ENCODE results near the gene FAM111A.
"Not testable (repeated sequence)": the region's sequence is repeated elsewhere in the genome, so short reads cannot be mapped to it uniquely, and the experiment has no call there.

The FAM111A gene, protein sequence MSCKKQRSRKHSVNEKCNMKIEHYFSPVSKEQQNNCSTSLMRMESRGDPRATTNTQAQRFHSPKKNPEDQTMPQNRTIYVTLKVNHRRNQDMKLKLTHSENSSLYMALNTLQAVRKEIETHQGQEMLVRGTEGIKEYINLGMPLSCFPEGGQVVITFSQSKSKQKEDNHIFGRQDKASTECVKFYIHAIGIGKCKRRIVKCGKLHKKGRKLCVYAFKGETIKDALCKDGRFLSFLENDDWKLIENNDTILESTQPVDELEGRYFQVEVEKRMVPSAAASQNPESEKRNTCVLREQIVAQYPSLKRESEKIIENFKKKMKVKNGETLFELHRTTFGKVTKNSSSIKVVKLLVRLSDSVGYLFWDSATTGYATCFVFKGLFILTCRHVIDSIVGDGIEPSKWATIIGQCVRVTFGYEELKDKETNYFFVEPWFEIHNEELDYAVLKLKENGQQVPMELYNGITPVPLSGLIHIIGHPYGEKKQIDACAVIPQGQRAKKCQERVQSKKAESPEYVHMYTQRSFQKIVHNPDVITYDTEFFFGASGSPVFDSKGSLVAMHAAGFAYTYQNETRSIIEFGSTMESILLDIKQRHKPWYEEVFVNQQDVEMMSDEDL

GRCh38 chr11:59142530-59143507 is at the start of gene FAM111A:
Gene FAM111A (plus strand): TSS chr11:59142856. CDS start chr11:59148873, 6,017 bp downstream.
- peak; percentile 82 for DNase-seq (ENCODE audit: low spot score)

- not testable (repeated sequence) for DNase-seq (ENCODE audit: low spot score)
Measured at GRCh38 chr11:59093576-59093975, 49.1 kb upstream of the FAM111A start.

DNA sequence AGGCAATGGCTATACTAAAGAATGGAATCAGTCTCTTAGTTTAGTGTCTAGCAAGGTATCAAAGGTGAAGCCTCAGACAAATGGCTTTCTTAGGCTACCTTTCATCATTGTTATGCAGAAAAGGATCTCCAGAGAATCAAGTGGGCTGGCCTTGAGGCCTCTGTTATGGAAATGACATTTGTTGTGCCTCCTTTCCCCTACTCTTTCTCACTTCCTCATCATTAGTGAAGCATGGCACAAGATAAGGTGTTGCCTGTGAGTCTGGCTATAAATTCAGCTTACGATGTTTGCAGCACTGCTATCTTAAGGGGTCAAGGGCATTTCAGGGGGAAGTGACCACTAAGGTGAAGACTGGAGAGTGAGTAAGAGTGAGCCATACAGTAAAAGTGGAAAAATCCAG is 47.4 kb upstream of the FAM111A start:
- not testable (repeated sequence) for DNase-seq (ENCODE audit: low spot score)

DNA sequence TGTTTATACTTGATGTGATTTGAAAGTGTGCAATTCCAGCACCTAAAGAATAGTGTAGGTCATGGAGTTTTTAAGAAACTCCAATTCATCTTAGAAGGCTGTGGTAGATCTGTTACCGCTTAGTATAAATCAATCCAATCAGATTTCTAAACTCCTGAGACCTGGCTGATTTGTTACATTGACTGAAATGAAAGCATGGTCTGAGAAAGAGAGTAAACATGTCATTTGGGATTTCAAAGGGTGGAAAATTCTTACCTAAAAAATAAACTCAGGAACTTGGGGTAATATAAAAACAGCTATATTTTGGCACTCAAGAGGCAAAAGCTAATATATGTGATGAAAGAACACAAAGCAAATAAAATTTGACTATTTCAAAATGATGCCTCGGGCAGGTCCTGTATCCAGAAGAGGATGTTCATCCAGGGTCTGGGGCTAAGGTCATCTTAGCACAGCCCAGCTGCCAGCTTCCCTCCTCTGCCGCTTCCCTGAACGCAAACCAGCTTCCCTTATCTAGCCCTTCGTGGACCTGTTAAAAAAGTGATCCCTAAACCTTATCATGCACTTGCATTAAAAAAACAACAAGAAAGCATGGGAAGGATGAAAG is 46.6 kb upstream of the FAM111A start:
- DNase-seq (ENCODE audit: low spot score) = not testable (repeated sequence)

GRCh38 chr11:59097113-59097708 is 45.4 kb upstream of the FAM111A start:
- no peak for DNase-seq (ENCODE audit: low spot score)

DNA sequence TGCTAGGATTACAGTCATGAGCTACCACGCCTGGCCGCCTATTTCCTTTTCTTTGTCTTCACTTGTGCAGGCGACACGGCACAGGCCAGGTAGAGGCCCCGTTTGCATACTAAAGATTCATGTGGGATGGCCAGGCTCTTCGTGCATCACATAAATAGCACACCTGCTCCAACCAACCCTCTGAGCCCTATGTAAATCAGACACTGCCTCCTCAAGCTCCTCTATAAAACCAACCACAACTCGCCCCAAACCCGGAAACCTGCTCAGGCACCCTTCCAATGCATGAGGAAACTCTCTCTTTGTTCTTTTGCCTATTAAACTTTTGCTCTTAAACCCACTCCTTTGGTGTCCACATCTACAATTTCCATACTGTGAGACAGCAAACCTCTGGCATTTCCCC is 44.7 kb upstream of the FAM111A start:
- not testable (repeated sequence) for DNase-seq (ENCODE audit: low spot score)

DNA sequence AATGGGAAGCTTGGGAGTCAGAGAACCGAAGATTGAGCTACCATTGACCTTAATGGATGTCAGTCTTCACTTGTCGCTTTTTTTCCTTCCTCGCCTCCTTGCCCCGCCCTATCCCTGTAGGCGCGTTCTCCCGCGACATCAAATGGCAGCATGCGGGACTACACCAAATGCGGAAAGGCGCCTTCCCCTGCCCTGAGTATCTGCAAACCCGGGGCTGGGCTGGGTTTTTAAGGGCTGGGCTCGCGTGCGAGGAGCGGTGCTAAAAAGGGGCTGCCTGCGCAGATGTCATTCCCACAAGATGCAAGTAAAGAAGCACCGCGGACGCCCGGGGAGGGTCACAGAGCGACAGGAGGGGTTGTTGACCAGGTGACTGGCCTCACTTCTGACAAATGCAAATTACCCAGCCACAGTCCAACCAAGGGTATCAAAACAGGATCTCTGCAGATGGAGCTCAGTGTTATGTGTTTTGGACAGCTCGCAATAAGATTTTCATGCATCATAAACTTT is 40.3 kb upstream of the FAM111A start:
- DNase-seq (ENCODE audit: low spot score) = peak; percentile 80

- peak; percentile 89 for DNase-seq (ENCODE audit: low spot score)
Measured at GRCh38 chr11:59106363-59107336, 36.0 kb upstream of the FAM111A start, which contains the start of gene FAM111B. Gene FAM111B (plus strand): TSS chr11:59107237. CDS start chr11:59109626, 2,389 bp downstream.

GRCh38 chr11:59107721-59108120 is 34.9 kb upstream of the FAM111A start:
- not testable (repeated sequence) for DNase-seq (ENCODE audit: low spot score)

GRCh38 chr11:59112494-59112893 is 30.2 kb upstream of the FAM111A start:
- DNase-seq (ENCODE audit: low spot score) = no peak

- no peak for DNase-seq (ENCODE audit: low spot score)
Measured at GRCh38 chr11:59114344-59114743, 28.3 kb upstream of the FAM111A start.

DNA sequence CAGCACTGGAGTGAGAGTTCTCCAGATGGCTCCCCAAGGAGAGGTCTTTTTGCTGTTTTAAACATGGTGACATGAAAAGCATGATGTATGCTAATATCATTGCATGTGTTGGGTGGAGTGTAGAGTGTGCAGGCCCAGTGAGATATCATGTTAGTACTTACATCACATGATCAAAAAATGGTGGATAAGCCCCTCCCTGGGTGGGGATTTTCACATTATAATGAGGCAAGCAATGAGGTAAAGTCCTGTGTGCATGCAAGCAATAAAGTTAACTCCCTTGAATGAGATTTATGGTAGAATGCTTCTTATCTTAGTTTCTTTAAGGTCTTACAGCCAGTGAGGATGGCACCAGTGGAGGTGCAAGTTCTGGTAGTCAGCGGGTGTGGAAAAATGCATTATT is 27.1 kb upstream of the FAM111A start:
- no peak for DNase-seq (ENCODE audit: low spot score)

DNA sequence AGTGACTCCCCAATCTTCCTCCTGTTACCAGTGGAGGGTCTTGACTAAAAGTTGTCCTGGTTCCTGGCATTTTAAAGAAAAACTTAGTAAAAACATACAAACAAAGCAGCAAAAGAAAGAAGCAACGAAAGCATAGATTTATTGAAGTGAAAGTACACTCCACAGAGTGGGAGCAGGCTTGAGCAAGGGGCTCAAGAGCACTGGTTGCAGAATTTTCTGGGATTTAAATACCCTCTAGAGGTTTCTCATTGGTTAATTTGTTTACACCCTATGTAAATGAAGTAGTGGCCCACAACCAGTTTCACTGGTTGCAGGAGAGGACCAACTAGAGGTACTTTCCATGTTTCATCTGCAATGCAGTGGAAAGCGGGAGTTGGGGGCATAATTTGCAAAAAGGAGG is 24.9 kb upstream of the FAM111A start:
- DNase-seq (ENCODE audit: low spot score) = no peak

- no peak for DNase-seq (ENCODE audit: low spot score)
Measured at GRCh38 chr11:59119826-59120225, 22.8 kb upstream of the FAM111A start.

DNA sequence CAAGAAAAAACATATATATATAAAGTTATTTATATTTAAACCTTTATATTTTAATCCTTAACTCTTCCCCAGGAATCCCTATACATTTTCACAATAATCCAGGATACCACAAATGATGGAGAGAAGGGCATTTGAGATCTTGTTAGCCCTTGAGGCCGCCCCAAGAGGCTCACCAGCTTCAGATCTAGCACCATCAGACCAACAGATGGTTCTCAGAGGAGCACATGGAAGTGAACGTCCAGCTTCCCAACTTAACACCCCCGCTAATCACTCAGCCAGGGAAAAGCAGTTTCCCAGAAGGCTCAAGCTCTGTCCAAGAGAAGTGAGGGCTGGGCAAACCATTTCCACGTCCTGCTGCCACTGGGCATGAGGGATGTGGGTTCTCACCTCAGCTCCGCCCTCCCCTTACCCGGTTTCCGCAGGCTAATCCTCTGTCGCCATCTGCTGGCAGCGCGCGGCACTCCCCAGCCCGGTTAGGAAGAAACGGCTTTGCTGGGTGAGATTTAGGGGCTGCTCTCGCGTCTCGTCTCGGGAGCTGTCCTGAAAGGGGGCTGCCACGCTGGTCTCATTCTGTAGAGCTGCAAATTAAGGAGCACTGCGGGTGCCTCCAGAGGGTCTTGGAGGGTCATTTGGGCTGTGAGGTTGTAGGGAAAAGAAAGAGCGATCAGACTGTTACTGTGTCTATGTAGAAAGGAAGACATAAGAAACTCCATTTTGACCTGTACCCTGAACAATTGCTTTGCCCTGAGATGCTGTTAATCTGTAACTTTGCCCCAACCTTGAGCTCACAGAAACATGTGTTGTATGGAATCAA is 6.8 kb upstream of the FAM111A start:
- peak; percentile 88 for DNase-seq (ENCODE audit: low spot score)

GRCh38 chr11:59136551-59136950 is 6.1 kb upstream of the FAM111A start:
- not testable (repeated sequence) for DNase-seq (ENCODE audit: low spot score)

DNA sequence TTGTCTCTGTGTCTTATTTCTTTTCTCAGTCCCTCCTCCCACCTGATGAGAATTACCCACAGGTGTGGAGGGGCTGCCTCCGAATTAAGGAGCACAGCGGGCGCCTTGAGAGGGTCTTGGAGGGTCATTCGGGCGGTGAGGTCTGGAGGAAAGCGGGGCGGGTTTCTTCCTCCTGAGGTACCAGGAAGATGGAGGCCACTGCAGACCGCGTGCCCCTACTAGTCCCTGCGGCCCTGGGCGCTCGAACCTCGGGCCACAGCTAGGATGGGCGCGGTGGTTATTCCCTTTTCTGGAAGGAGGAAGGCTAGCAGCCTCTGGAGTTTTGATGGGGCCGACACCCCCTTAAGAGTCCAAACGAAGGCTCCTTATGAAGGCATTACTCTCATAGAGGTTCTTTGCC is 5.5 kb upstream of the FAM111A start:
- no peak for DNase-seq (ENCODE audit: low spot score)

GRCh38 chr11:59138643-59139042 is 4.0 kb upstream of the FAM111A start:
- DNase-seq (ENCODE audit: low spot score) = no peak

DNA sequence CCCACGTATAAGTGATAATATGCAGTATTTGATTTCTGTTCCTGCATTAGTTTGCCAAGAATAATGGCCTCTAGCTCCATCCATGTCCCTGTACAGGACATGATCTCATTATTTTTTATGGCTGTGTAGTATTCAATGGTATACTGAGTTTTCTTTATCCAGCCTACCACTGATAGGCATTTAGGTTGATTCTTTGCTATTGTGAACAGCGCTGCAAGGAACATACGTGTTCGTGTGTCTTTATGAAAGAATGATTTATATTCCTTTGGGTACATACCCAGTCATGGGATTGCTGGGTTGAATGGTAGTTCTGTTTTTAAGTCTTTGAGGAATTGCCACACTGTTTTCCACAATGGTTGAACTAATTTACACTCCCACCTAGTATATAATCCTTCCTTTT is 1.5 kb upstream of the FAM111A start:
- no peak for DNase-seq (ENCODE audit: low spot score)

All from ecto neural progenitor cell (in vitro differentiated cells).